ENCODE data around the gene ASXL3. TPM values are rescaled to one million over a fixed set of nuclear protein-coding genes. Genes with fewer than 3 reads are reported as not detected.

ASXL3 gene
- 1 to 10 TPM; 2.2 to 7.3 TPM for total RNA-seq

- no peak for TF ChIP-seq CTCF (IDR thresholded peaks at IDR 0.05)
- Histone ChIP-seq H3K9me3 (no peaks in the 10 kb centered on the region), H3K36me3 (no peaks in the 10 kb centered on the region), H3K27ac (peak within 1 kb of the TSS; percentile 77 to 95), H3K4me1 (ENCODE audit: control insufficient read depth in 1 of 2, low read depth in 2 of 2) (peaks cover 7 to 27% of the 10 kb centered on the region in 2 donors), H3K27me3 (replicated peaks; ENCODE audit: insufficient read depth) (no peaks in the 10 kb centered on the region), H3K4me3 (peak within 1 kb of the TSS; percentile 78)
- ATAC-seq (ENCODE audit: insufficient number of reproducible peaks, low FRiP score, low read depth) (peak; percentile 29), DNase-seq (ENCODE audit: low spot score) (peak; percentile 7)
These were observed at the start of gene ASXL3 for GRCh38 chr18:33577685-33578517. ASXL3 (plus strand) TSS chr18:33578219; CDS start chr18:33578632, 413 bp downstream.

- ATAC-seq (ENCODE audit: insufficient number of reproducible peaks, low FRiP score, low read depth) (no peak), DNase-seq (ENCODE audit: low spot score) (no peak)
- TF ChIP-seq CTCF (IDR thresholded peaks at IDR 0.05) = no peak
- Histone ChIP-seq H3K9me3 (no peaks in the 10 kb centered on the region), H3K4me3 (no peak overlapping the region), H3K27ac (no peak overlapping the region), H3K36me3 (no peaks in the 10 kb centered on the region), H3K4me1 (ENCODE audit: control insufficient read depth in 1 of 2, low read depth in 2 of 2) (no peaks in the 10 kb centered on the region), H3K27me3 (replicated peaks; ENCODE audit: insufficient read depth) (no peaks in the 10 kb centered on the region)
These were observed 45.0 kb upstream of the ASXL3 start for GRCh38 chr18:33532978-33533377.

GRCh38 chr18:33536904-33537303 is 41.1 kb upstream of the ASXL3 start:
- H3K27ac ChIP-seq = no peak overlapping the region
- ATAC-seq (ENCODE audit: insufficient number of reproducible peaks, low FRiP score, low read depth) (no peak), DNase-seq (ENCODE audit: low spot score) (no peak)
- no peaks in the 10 kb centered on the region for H3K4me1 ChIP-seq (ENCODE audit: control insufficient read depth in 1 of 2, low read depth in 2 of 2)
- no peak overlapping the region for H3K4me3 ChIP-seq
- no peaks in the 10 kb centered on the region for H3K9me3 ChIP-seq
- no peaks in the 10 kb centered on the region for H3K36me3 ChIP-seq
- no peak for TF ChIP-seq CTCF (IDR thresholded peaks at IDR 0.05)
- H3K27me3 ChIP-seq (replicated peaks; ENCODE audit: insufficient read depth) = no peaks in the 10 kb centered on the region

- no peak for DNase-seq (ENCODE audit: low spot score)
- Histone ChIP-seq H3K4me1 (ENCODE audit: control insufficient read depth in 1 of 2, low read depth in 2 of 2) (no peaks in the 10 kb centered on the region), H3K27me3 (replicated peaks; ENCODE audit: insufficient read depth) (no peaks in the 10 kb centered on the region), H3K27ac (no peak overlapping the region), H3K4me3 (no peak overlapping the region), H3K9me3 (no peaks in the 10 kb centered on the region), H3K36me3 (no peaks in the 10 kb centered on the region)
- TF ChIP-seq CTCF (IDR thresholded peaks at IDR 0.05) = no peak
- no peak for ATAC-seq (ENCODE audit: insufficient number of reproducible peaks, low FRiP score, low read depth)
These were observed 39.5 kb upstream of the ASXL3 start for GRCh38 chr18:33538418-33539042.

GRCh38 chr18:33540392-33540791 is 37.6 kb upstream of the ASXL3 start:
- Histone ChIP-seq H3K9me3 (no peaks in the 10 kb centered on the region), H3K27ac (no peak overlapping the region), H3K27me3 (replicated peaks; ENCODE audit: insufficient read depth) (no peaks in the 10 kb centered on the region), H3K4me1 (ENCODE audit: control insufficient read depth in 1 of 2, low read depth in 2 of 2) (no peaks in the 10 kb centered on the region), H3K36me3 (no peaks in the 10 kb centered on the region), H3K4me3 (no peak overlapping the region)
- DNase-seq (ENCODE audit: low spot score) (no peak), ATAC-seq (ENCODE audit: insufficient number of reproducible peaks, low FRiP score, low read depth) (no peak)
- no peak for TF ChIP-seq CTCF (IDR thresholded peaks at IDR 0.05)
